Parathyroid adenoma (tissue), 2 donors: Measurements from ENCODE around the gene ZNF786.
"Not testable (repeated sequence)": the region's sequence is repeated elsewhere in the genome, so short reads cannot be mapped to it uniquely, and the experiment has no call there.

ENCODE experiments used
- H2AFZ ChIP-seq: fragments of 300-600 bp; sonication (generic); one replicate; pipeline ENCODE4 v1.7.0; 2017; ENCODE audit warnings: antibody characterized with exemption, mild to moderate bottlenecking
- H3K27ac ChIP-seq: fragments of 300-600 bp; sonication (generic); one replicate; pipeline ENCODE4 v1.7.0; 2017
- H3K27me3 ChIP-seq: fragments of 300-600 bp; sonication (generic); one replicate; pipeline ENCODE4 v1.7.0; 2017; ENCODE audit warnings: low read length; ENCODE audit not compliant: control insufficient read depth, insufficient read depth
- H3K36me3 ChIP-seq: fragments of 300-600 bp; sonication (generic); one replicate; pipeline ENCODE4 v1.7.0; 2017; ENCODE audit warnings: low read length; ENCODE audit not compliant: control insufficient read depth, insufficient read depth
- H3K4me1 ChIP-seq: fragments of 300-600 bp; sonication (generic); one replicate; pipeline ENCODE4 v1.7.0; 2017; ENCODE audit warnings: control low read depth
- H3K4me2 ChIP-seq: fragments of 300-600 bp; sonication (generic); one replicate; pipeline ENCODE4 v1.7.0; 2017; ENCODE audit warnings: low read length
- H3K4me3 ChIP-seq: fragments of 300-600 bp; sonication (generic); one replicate; pipeline ENCODE4 v1.7.0; 2017; ENCODE audit warnings: low read depth, low read length
- H3K79me2 ChIP-seq: fragments of 300-600 bp; sonication (generic); one replicate; pipeline ENCODE4 v1.7.0; 2017; ENCODE audit warnings: control low read depth
- H3K9ac ChIP-seq: fragments of 300-600 bp; sonication (generic); one replicate; pipeline ENCODE4 v1.7.0; 2017; ENCODE audit warnings: mild to moderate bottlenecking
- H3K9me3 ChIP-seq: fragments of 300-600 bp; sonication (generic); one replicate; pipeline ENCODE4 v1.7.0; 2017; ENCODE audit warnings: low read length; ENCODE audit not compliant: control insufficient read depth
- CTCF ChIP-seq: fragments of 300-600 bp; sonication (generic); IDR thresholded peaks from one replicate; pipeline ENCODE4 v1.7.0; 2017; ENCODE audit warnings: antibody characterized with exemption, mild to moderate bottlenecking
- donor health status: primary hyperparathyroidism.

The ZNF786 gene

GRCh38 chr7:149043936-149044335 lies 46.6 kb downstream of the ZNF786 start:
- Histone ChIP-seq H3K27ac (no peak overlapping the region), H3K4me3 (no peak overlapping the region), H2AFZ (no peak overlapping the region), H3K36me3 (no peaks in the 10 kb centered on the region), H3K4me1 (no peaks in the 10 kb centered on the region), H3K27me3 (no peaks in the 10 kb centered on the region), H3K9ac (no peak overlapping the region), H3K4me2 (no peak overlapping the region), H3K79me2 (no peaks in the 10 kb centered on the region), H3K9me3 (no peaks in the 10 kb centered on the region)
- no peak for TF ChIP-seq CTCF

- no peak overlapping the region for H3K4me3 ChIP-seq
- TF ChIP-seq CTCF: no peak
Measured at GRCh38 chr7:149041350-149041749, 49.2 kb downstream of the ZNF786 start.

GRCh38 chr7:149038641-149039040 lies 51.9 kb downstream of the ZNF786 start:
- not testable (repeated sequence) for H3K4me3 ChIP-seq, H3K27me3 ChIP-seq, H3K9ac ChIP-seq, H3K4me1 ChIP-seq, H3K9me3 ChIP-seq, H3K79me2 ChIP-seq, H3K36me3 ChIP-seq, H3K4me2 ChIP-seq, H3K27ac ChIP-seq, H2AFZ ChIP-seq

More at GRCh38 chr7:149041350-149041749, 49.2 kb downstream of the ZNF786 start:
- H3K36me3 ChIP-seq: no peaks in the 10 kb centered on the region
- no peak overlapping the region for H2AFZ ChIP-seq
- H3K4me1 ChIP-seq: no peaks in the 10 kb centered on the region
- H3K9ac ChIP-seq: no peak overlapping the region
- H3K9me3 ChIP-seq: no peaks in the 10 kb centered on the region
- no peak overlapping the region for H3K4me2 ChIP-seq
- no peaks in the 10 kb centered on the region for H3K27me3 ChIP-seq
- no peak overlapping the region for H3K27ac ChIP-seq
- H3K79me2 ChIP-seq: no peaks in the 10 kb centered on the region

- Histone ChIP-seq H3K4me3 (no peak overlapping the region), H3K9ac (no peak overlapping the region), H3K4me1 (no peaks in the 10 kb centered on the region), H3K27ac (no peak overlapping the region), H3K4me2 (no peak overlapping the region), H2AFZ (no peak overlapping the region), H3K27me3 (no peaks in the 10 kb centered on the region), H3K36me3 (no peaks in the 10 kb centered on the region), H3K9me3 (no peaks in the 10 kb centered on the region), H3K79me2 (no peaks in the 10 kb centered on the region)
- no peak for TF ChIP-seq CTCF
Measured at GRCh38 chr7:149036676-149037075, 53.8 kb downstream of the ZNF786 start.

- Histone ChIP-seq H2AFZ (no peak overlapping the region), H3K79me2 (peaks cover 10% of the 10 kb centered on the region), H3K9me3 (no peaks in the 10 kb centered on the region), H3K36me3 (no peaks in the 10 kb centered on the region), H3K4me1 (peaks cover 5% of the 10 kb centered on the region), H3K4me3 (no peak overlapping the region), H3K4me2 (no peak overlapping the region), H3K27ac (no peak overlapping the region), H3K27me3 (no peaks in the 10 kb centered on the region), H3K9ac (no peak overlapping the region)
- no peak for TF ChIP-seq CTCF
Measured at GRCh38 chr7:149031353-149031910, 59.1 kb downstream of the ZNF786 start.

GRCh38 chr7:149030439-149030838 lies 60.1 kb downstream of the ZNF786 start:
- H2AFZ ChIP-seq, H3K27ac ChIP-seq, H3K4me3 ChIP-seq, H3K36me3 ChIP-seq, H3K9ac ChIP-seq, H3K9me3 ChIP-seq, H3K4me2 ChIP-seq, H3K27me3 ChIP-seq, H3K4me1 ChIP-seq: not testable (repeated sequence)
- peaks cover 14% of the 10 kb centered on the region for H3K79me2 ChIP-seq
